ENCODE data around the gene KCNH1.

KCNH1 gene

DNA sequence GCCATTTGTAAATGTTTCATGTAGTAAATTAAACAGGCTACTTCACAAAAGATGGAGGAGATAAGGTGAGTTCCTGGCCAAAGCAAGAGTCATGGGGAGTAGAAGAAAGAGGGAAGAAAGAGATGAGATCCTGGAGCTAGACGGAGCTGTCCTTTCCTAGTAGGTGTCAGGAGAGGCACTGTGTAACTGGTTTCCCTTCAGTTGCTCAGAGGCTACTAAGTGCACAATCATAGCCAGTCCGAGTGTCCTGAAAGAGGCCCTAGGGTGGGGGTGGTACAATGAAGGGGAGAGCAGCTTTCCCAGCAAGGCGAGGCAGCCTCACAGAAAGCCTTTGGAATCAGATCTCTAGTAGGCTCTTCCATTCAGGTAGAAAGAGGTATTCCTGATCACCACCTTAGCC lies 390.9 kb downstream of the KCNH1 start:
- H3K4me3 ChIP-seq (ENCODE audit: low read length), result no peak overlapping the region
- DNase-seq (ENCODE audit: low read depth), result no peak
- no peak for TF ChIP-seq CTCF (conservative IDR thresholded peaks at IDR 0.05; ENCODE audit: low read depth, low read length)

- DNase-seq (ENCODE audit: low read depth), result no peak
- no peak for TF ChIP-seq CTCF (conservative IDR thresholded peaks at IDR 0.05; ENCODE audit: low read depth, low read length)
- no peak overlapping the region for H3K4me3 ChIP-seq (ENCODE audit: low read length)
These were observed 392.4 kb downstream of the KCNH1 start for GRCh38 chr1:210741564-210741963.

- no peak for TF ChIP-seq CTCF (conservative IDR thresholded peaks at IDR 0.05; ENCODE audit: low read depth, low read length)
- DNase-seq (ENCODE audit: low read depth), result no peak
These were observed 394.3 kb downstream of the KCNH1 start for GRCh38 chr1:210739627-210740026.

GRCh38 chr1:210738256-210738655 lies 395.7 kb downstream of the KCNH1 start:
- H3K4me3 ChIP-seq (ENCODE audit: low read length), result no peak overlapping the region
- no peak for TF ChIP-seq CTCF (conservative IDR thresholded peaks at IDR 0.05; ENCODE audit: low read depth, low read length)
- no peak for DNase-seq (ENCODE audit: low read depth)

More at GRCh38 chr1:210739627-210740026, 394.3 kb downstream of the KCNH1 start:
- no peak overlapping the region for H3K4me3 ChIP-seq (ENCODE audit: low read length)

GRCh38 chr1:210736713-210737112 lies 397.2 kb downstream of the KCNH1 start:
- no peak overlapping the region for H3K4me3 ChIP-seq (ENCODE audit: low read length)
- no peak for TF ChIP-seq CTCF (conservative IDR thresholded peaks at IDR 0.05; ENCODE audit: low read depth, low read length)
- no peak for DNase-seq (ENCODE audit: low read depth)

DNA sequence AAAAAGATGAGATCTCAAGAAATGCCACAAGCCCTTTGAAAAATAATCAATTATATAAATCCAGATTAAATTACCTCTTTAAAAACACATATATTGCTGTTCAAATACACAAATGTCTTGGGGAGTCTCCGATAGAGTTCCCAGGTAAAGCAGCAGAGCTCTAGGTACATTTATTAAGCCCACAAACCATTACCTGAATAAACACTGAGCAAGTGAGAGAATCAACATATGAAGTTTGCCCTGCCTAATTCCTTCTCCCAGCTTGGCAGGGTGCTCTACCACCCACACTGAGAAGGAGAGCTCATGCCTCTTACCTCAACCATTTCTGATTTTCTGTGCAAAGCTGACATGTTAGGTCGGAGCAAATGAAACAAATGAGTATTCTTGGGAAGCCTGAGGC lies 402.4 kb downstream of the KCNH1 start:
- no peak for DNase-seq (ENCODE audit: low read depth)
- TF ChIP-seq CTCF (conservative IDR thresholded peaks at IDR 0.05; ENCODE audit: low read depth, low read length), result no peak
- no peak overlapping the region for H3K4me3 ChIP-seq (ENCODE audit: low read length)

DNA sequence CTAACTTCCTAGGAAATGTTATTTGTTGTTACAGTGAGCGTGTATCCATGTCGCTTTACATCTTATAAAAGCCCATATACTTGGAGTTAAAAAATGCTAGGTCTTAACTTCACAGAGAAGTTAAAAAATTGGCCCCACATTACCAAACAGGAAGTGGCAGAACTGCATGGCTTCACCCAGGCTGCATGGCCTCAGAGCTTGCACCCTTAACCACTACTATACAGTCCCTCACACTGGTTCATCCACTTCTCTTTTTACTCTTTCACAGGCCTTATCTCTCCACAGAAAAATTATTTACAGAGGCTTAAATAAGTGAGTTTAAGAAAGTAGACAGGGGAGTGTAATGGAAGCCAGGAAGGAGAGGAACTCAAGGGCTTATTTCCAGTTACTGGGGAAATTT lies 402.8 kb downstream of the KCNH1 start:
- TF ChIP-seq CTCF (conservative IDR thresholded peaks at IDR 0.05; ENCODE audit: low read depth, low read length), result no peak
- DNase-seq (ENCODE audit: low read depth), result no peak
- H3K4me3 ChIP-seq (ENCODE audit: low read length), result no peak overlapping the region

All from retinal pigment epithelial cell (primary cell).